SHP77 treated with DMSO at 0.1 percent for 48 hours (cell line): ENCODE measurements around the gene SURF2.
A peak's percentile ranks its signal among the peaks of the same experiment; 100 is the strongest.
"Not testable (repeated sequence)": the region's sequence is repeated elsewhere in the genome, so short reads cannot be mapped to it uniquely, and the experiment has no call there.

ENCODE experiments used
- DNase-seq: peaks from one replicate; lab custom pipeline; 2025; lab: John Stamatoyannopoulos, UW

SURF2 gene

GRCh38 chr9:133377280-133377679, 20.9 kb downstream of the SURF2 start:
- DNase-seq = not testable (repeated sequence)

GRCh38 chr9:133377721-133378216, 21.4 kb downstream of the SURF2 start:
- no peak for DNase-seq

GRCh38 chr9:133378408-133378962, 22.1 kb downstream of the SURF2 start:
- no peak for DNase-seq

GRCh38 chr9:133379153-133380086, 23.1 kb downstream of the SURF2 start:
- DNase-seq = no peak

- DNase-seq = no peak
Measured at GRCh38 chr9:133380734-133381133, 24.4 kb downstream of the SURF2 start.

GRCh38 chr9:133382507-133383141, 26.3 kb downstream of the SURF2 start:
- no peak for DNase-seq

GRCh38 chr9:133383438-133383837, 27.1 kb downstream of the SURF2 start:
- no peak for DNase-seq

- DNase-seq = no peak
Measured at GRCh38 chr9:133384736-133385321, 28.5 kb downstream of the SURF2 start.

- no peak for DNase-seq
Measured at GRCh38 chr9:133385452-133385851, 29.1 kb downstream of the SURF2 start.

GRCh38 chr9:133386338-133386737, 30.0 kb downstream of the SURF2 start:
- no peak for DNase-seq

GRCh38 chr9:133387680-133388079, 31.3 kb downstream of the SURF2 start:
- no peak for DNase-seq

- DNase-seq = no peak
Measured at GRCh38 chr9:133389025-133389557, 32.7 kb downstream of the SURF2 start.

- no peak for DNase-seq
Measured at GRCh38 chr9:133389562-133389961, 33.2 kb downstream of the SURF2 start.

- no peak for DNase-seq
Measured at GRCh38 chr9:133390713-133391112, 34.4 kb downstream of the SURF2 start.

GRCh38 chr9:133391449-133391848, 35.1 kb downstream of the SURF2 start:
- DNase-seq = not testable (repeated sequence)

- not testable (repeated sequence) for DNase-seq
Measured at GRCh38 chr9:133392308-133392707, 36.0 kb downstream of the SURF2 start.

GRCh38 chr9:133393399-133393798, 37.0 kb downstream of the SURF2 start:
- no peak for DNase-seq

- no peak for DNase-seq
Measured at GRCh38 chr9:133394687-133395271, 38.4 kb downstream of the SURF2 start.

- DNase-seq = peak; percentile 14
Measured at GRCh38 chr9:133396952-133397351, 40.6 kb downstream of the SURF2 start.

GRCh38 chr9:133397370-133397769, 41.0 kb downstream of the SURF2 start:
- DNase-seq = no peak

- no peak for DNase-seq
Measured at GRCh38 chr9:133397895-133398294, 41.5 kb downstream of the SURF2 start.

- no peak for DNase-seq
Measured at GRCh38 chr9:133400292-133400691, 43.9 kb downstream of the SURF2 start.
